H1 (cell line): ENCODE results near the gene KBTBD12. TPM values are rescaled to one million over a fixed set of nuclear protein-coding genes. Genes with fewer than 3 reads are reported as not detected.

ENCODE experiments used
- CTCF ChIA-PET: fragments of 300-600 bp; sonication (Branson Sonifier 250); formaldehyde crosslinking; loops from one replicate; lab custom pipeline; 2021; ENCODE audit not compliant: partially characterized antibody; lab: Charles Lee
- POLR2A ChIA-PET: fragments of 300-600 bp; sonication (Branson Sonifier 250); formaldehyde crosslinking; loops from one replicate; lab custom pipeline; 2021; ENCODE audit warnings: inconsistent platforms; ENCODE audit not compliant: partially characterized antibody; lab: Charles Lee
- DNase-seq, 2 experiments: peaks; one replicate each; pipeline versions ENCODE4 v3.0.0 to v3.0.0-alpha.2; 2010 to 2022; ENCODE audit warnings: low spot score in 2 of 2, low read depth in 1 of 2, mixed read lengths in 1 of 2
- FAIRE-seq: peaks from 2 replicates; lab custom pipeline; 2011; peaks lifted over from hg19 to GRCh38; lab: Jason Lieb, UNC
- H2AFZ ChIP-seq: 2 replicates; pipeline ENCODE4 v1.8.1; 2012; ENCODE audit warnings: low read length, inconsistent platforms
- H2AK5ac ChIP-seq: 2 replicates; pipeline ENCODE4 v1.6.1; 2013; ENCODE audit warnings: low read depth, low read length
- H2BK120ac ChIP-seq: replicated peaks from 2 replicates; pipeline ENCODE3; 2013; ENCODE audit warnings: low read depth, low read length, inconsistent platforms
- H2BK12ac ChIP-seq: 2 replicates; pipeline ENCODE4 v1.6.1; 2013; ENCODE audit warnings: low read depth, low read length
- H2BK15ac ChIP-seq: 2 replicates; pipeline ENCODE4 v1.6.1; 2013; ENCODE audit warnings: low read length
- H2BK20ac ChIP-seq: 2 replicates; pipeline ENCODE4 v1.6.1; 2013; ENCODE audit warnings: low read length
- H2BK5ac ChIP-seq: 2 replicates; pipeline ENCODE4 v1.6.1; 2013; ENCODE audit warnings: low read depth, low read length
- H3K14ac ChIP-seq: 2 replicates; pipeline ENCODE4 v1.6.1; 2013; ENCODE audit warnings: inconsistent platforms; ENCODE audit not compliant: insufficient read length
- H3K18ac ChIP-seq: 2 replicates; pipeline ENCODE4 v1.6.1; 2013; ENCODE audit warnings: low read length; ENCODE audit errors: extremely low read depth
- H3K23ac ChIP-seq: 2 replicates; pipeline ENCODE4 v1.6.1; 2013; ENCODE audit warnings: inconsistent platforms; ENCODE audit not compliant: insufficient read length
- H3K23me2 ChIP-seq: 2 replicates; pipeline ENCODE4 v1.6.1; 2013; ENCODE audit warnings: low read depth, low read length
- H3K27ac ChIP-seq: 2 replicates; pipeline ENCODE4 v1.6.1; 2011; ENCODE audit warnings: low read depth, low read length, inconsistent platforms
- H3K27me3 ChIP-seq, 4 experiments: replicated peaks in 1 of 4; 1 replicate in 1 of 4; 2 replicates in 3 of 4; pipeline versions ENCODE4 v1.6.1 to v1.8.1; 2011 to 2013; ENCODE audit warnings: low read length in 3 of 4, mild to moderate bottlenecking in 3 of 4, inconsistent platforms in 2 of 4, mixed read lengths in 2 of 4, moderate library complexity in 1 of 4; ENCODE audit not compliant: control insufficient read depth in 3 of 4, insufficient read depth in 3 of 4; ENCODE audit errors: extremely low read depth in 1 of 4
- H3K36me3 ChIP-seq, 4 experiments: 2 replicates each; pipeline versions ENCODE4 v1.6.1 to v1.8.1; 2011 to 2013; ENCODE audit warnings: mild to moderate bottlenecking in 4 of 4, low read length in 3 of 4, moderate library complexity in 2 of 4, control low read depth in 1 of 4, inconsistent platforms in 1 of 4; ENCODE audit not compliant: insufficient read depth in 4 of 4, control insufficient read depth in 2 of 4
- H3K4ac ChIP-seq: replicated peaks from 2 replicates; pipeline ENCODE3; 2013; ENCODE audit warnings: low read length, low read depth, mixed read lengths, inconsistent platforms; ENCODE audit not compliant: insufficient read length
- H3K4me1 ChIP-seq, 4 experiments: replicated peaks in 1 of 4; 1 replicate in 1 of 4; 2 replicates in 3 of 4; pipeline versions ENCODE4 v1.6.1 to v1.8.1; 2011 to 2013; ENCODE audit warnings: low read length in 3 of 4, inconsistent platforms in 2 of 4, mixed read lengths in 1 of 4; ENCODE audit not compliant: insufficient read depth in 4 of 4, control insufficient read depth in 3 of 4
- H3K4me2 ChIP-seq, 2 experiments: 2 replicates each; pipeline versions ENCODE4 v1.6.1 to v1.8.1; 2011 to 2013; ENCODE audit warnings: low read depth in 2 of 2, low read length in 2 of 2, control low read depth in 1 of 2, inconsistent platforms in 1 of 2, mild to moderate bottlenecking in 1 of 2; ENCODE audit not compliant: insufficient read depth in 1 of 2
- H3K4me3 ChIP-seq, 4 experiments: fragments of 200-600, 300-600 bp in 1 of 4; sonication (generic), shearing (Covaris generic), sonication (Bioruptor Twin) in 1 of 4; 2 replicates each; pipeline versions ENCODE4 v1.5.1 to v1.8.1; 2011 to 2016; ENCODE audit warnings: low read length in 4 of 4, low read depth in 3 of 4, control low read depth in 2 of 4, inconsistent platforms in 2 of 4, mild to moderate bottlenecking in 2 of 4, mixed read lengths in 1 of 4, moderate library complexity in 1 of 4; ENCODE audit not compliant: insufficient read depth in 2 of 4; ENCODE audit errors: extremely low read depth in 1 of 4
- H3K56ac ChIP-seq: replicated peaks from 2 replicates; pipeline ENCODE3; 2013; ENCODE audit warnings: low read depth, mild to moderate bottlenecking, mixed read lengths, low read length, inconsistent platforms; ENCODE audit not compliant: insufficient read length
- H3K79me1 ChIP-seq: 2 replicates; pipeline ENCODE4 v1.6.1; 2013; ENCODE audit warnings: low read depth, low read length, control low read depth
- H3K79me2 ChIP-seq, 2 experiments: 2 replicates each; pipeline versions ENCODE4 v1.6.1 to v1.8.1; 2012 to 2013; ENCODE audit warnings: low read length in 2 of 2, mild to moderate bottlenecking in 2 of 2, inconsistent platforms in 1 of 2; ENCODE audit not compliant: insufficient read depth in 2 of 2, control insufficient read depth in 1 of 2
- H3K9ac ChIP-seq, 4 experiments: replicated peaks in 1 of 4; 1 replicate in 1 of 4; 2 replicates in 3 of 4; pipeline versions ENCODE4 v1.6.1 to v1.8.1; 2011 to 2013; ENCODE audit warnings: low read depth in 3 of 4, low read length in 3 of 4, control low read depth in 2 of 4, mild to moderate bottlenecking in 2 of 4, moderate library complexity in 2 of 4, inconsistent platforms in 1 of 4; ENCODE audit errors: extremely low read depth in 1 of 4
- H3K9me3 ChIP-seq, 2 experiments: 2 replicates each; pipeline versions ENCODE4 v1.6.1 to v1.8.1; 2012 to 2013; ENCODE audit warnings: mild to moderate bottlenecking in 2 of 2, moderate library complexity in 2 of 2, control low read depth in 1 of 2, inconsistent platforms in 1 of 2, low read depth in 1 of 2, low read length in 1 of 2, mixed read lengths in 1 of 2; ENCODE audit not compliant: insufficient read depth in 2 of 2
- H4K20me1 ChIP-seq, 2 experiments: replicated peaks in 1 of 2; 2 replicates each; pipeline versions ENCODE3 to v1.8.1; 2011 to 2013; ENCODE audit warnings: inconsistent platforms in 2 of 2, low read length in 2 of 2, mild to moderate bottlenecking in 1 of 2; ENCODE audit not compliant: insufficient read depth in 2 of 2, control insufficient read depth in 1 of 2
- H4K5ac ChIP-seq: 2 replicates; pipeline ENCODE4 v1.6.1; 2013; ENCODE audit warnings: low read length, low read depth, mixed read lengths, inconsistent platforms; ENCODE audit not compliant: insufficient read length
- H4K8ac ChIP-seq: 2 replicates; pipeline ENCODE4 v1.8.0; 2013; ENCODE audit warnings: mild to moderate bottlenecking, moderate library complexity, low read length, inconsistent platforms; ENCODE audit not compliant: insufficient read depth; ENCODE audit errors: extremely low read depth
- H4K91ac ChIP-seq: replicated peaks from 2 replicates; pipeline ENCODE3; 2013; ENCODE audit warnings: low read length, mixed read lengths, inconsistent platforms; ENCODE audit not compliant: insufficient read length
- BCL11A ChIP-seq, 2 experiments: IDR thresholded peaks; one replicate each; pipeline ENCODE4 v1.6.1; 2011; ENCODE audit warnings: low read depth in 2 of 2, low read length in 2 of 2, mild to moderate bottlenecking in 2 of 2
- GTF2F1 ChIP-seq: IDR thresholded peaks from 2 replicates; pipeline ENCODE4 v1.6.1; 2012; ENCODE audit warnings: low read depth, low read length, improper control_type of control experiment, borderline replicate concordance
- ZNF274 ChIP-seq: IDR thresholded peaks from 2 replicates; pipeline ENCODE4 v1.7.0; 2012; ENCODE audit warnings: low read length, borderline replicate concordance; ENCODE audit errors: extremely low read depth
- WGBS, 2 experiments: shearing (Covaris generic) in 1 of 2; methylation state at CpG; one replicate each; pipeline versions ENCODE4 v1.1.6 to v1.1.7; 2013 to 2015; ENCODE audit warnings: low lambda C conversion rate in 2 of 2, mixed read lengths in 2 of 2, inconsistent platforms in 1 of 2, low coverage in 1 of 2, missing lambda C conversion rate in 1 of 2; ENCODE audit not compliant: insufficient replicate concordance in 2 of 2, insufficient coverage in 1 of 2, insufficient read length in 1 of 2; ENCODE audit errors: extremely low coverage in 1 of 2, missing lambda C conversion rate in 1 of 2; 5-methylcytosine and 5-hydroxymethylcytosine counted together
- polyA plus RNA-seq, 7 experiments: library from polyadenylated mRNA; depleted of rRNA in 3 of 7; stranded (reverse) in 5 of 7; unstranded in 2 of 7; fragments of >200 nt in 5 of 7; fragments of 200-250 nt in 2 of 7; gene quantifications; 1 replicate in 5 of 7; 2 replicates in 1 of 7; 4 replicates in 1 of 7; pipeline versions ENCODE4 v1.2.1 to v1.2.3, GENCODE V29; 2011 to 2013; ENCODE audit warnings: missing spikeins in 2 of 7, mixed read lengths in 2 of 7
- total RNA-seq: library from RNA; stranded (reverse); fragmentation: NEBNext Ultra II Directional; extraction: Animal tissue kit (Norgen Biotek cat#: 25700); gene quantifications from 2 replicates; pipeline ENCODE4 v1.2.1, GENCODE V29; 2021

KBTBD12 gene
- total and polyA plus RNA-seq, 2 of the 8 experiments (the other 6 are each of a cell fraction or from before 2014, with no cell fraction given), result 0.33 to 0.63 TPM

DNA sequence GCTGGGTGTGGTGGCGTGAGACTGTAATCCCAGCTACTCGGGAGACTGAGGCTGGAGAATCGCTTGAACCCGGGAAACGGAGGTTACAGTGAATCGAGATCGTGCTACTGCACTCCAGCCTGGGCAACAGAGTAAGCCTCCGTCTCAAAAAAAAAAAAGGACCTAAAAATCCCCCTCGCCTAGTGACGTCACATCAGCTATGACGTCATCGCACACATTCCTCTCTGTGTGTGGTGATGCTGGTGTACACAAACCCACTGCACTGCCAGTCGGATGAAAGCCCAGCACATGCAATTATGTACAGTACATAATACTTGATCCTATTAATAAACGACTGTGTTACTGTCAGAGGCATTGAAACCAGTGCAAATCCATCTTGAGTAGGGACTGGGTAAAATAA, 97.0 kb downstream of the KBTBD12 start:
- POLR2A ChIA-PET, result interaction anchor here (1.0 kb wide), 1 partner anchor 40 kb away, joined by 3 read pairs; the partner anchor contains the start of gene SEC61A1
- TF ChIP-seq GTF2F1 (no peak), ZNF274 (no peak), BCL11A (IDR thresholded peaks at IDR 0.05; ENCODE audit: low read depth in 2 of 2, low read length in 2 of 2) (no peak)

More for the DNA sequence above, 97.0 kb downstream of the KBTBD12 start:
- H2BK15ac ChIP-seq, result no peak overlapping the region
- H3K4ac ChIP-seq, result no peak overlapping the region
- H2AFZ ChIP-seq, result no peak overlapping the region
- no peak overlapping the region for H4K91ac ChIP-seq
- H2BK12ac ChIP-seq, result no peak overlapping the region
- H3K4me1 ChIP-seq, result peaks cover under 1 to 4% (median 2%) of the 10 kb centered on the region in 4 experiments
- no peak overlapping the region for H2BK120ac ChIP-seq
- no peak overlapping the region for H3K18ac ChIP-seq
- H3K27ac ChIP-seq, result no peak overlapping the region
- no peak overlapping the region for H2AK5ac ChIP-seq
- H3K79me2 ChIP-seq, result no peaks in the 10 kb centered on the region
- no peak overlapping the region for H3K4me3 ChIP-seq
- H2BK5ac ChIP-seq, result no peak overlapping the region
- H2BK20ac ChIP-seq, result no peak overlapping the region
- no peaks in the 10 kb centered on the region for H3K27me3 ChIP-seq
- WGBS, 2 experiments, result 86% methylated on average over 10 of the region's 14 CpGs; no CpG with 5 or more reads in 1 of the 2 experiments
- no peak overlapping the region for H3K14ac ChIP-seq
- H4K20me1 ChIP-seq, result no peaks in the 10 kb centered on the region
- CTCF ChIA-PET, result interaction anchor here (0.6 to 2.0 kb wide), 12 partner anchors 13 to 334 kb away, joined by 3 to 6 read pairs (median 4); no protein-coding TSS in a partner anchor
- no peak overlapping the region for H3K4me2 ChIP-seq
- H3K9me3 ChIP-seq, result peaks cover under 1 to 4% of the 10 kb centered on the region in 2 experiments; a peak in 3 of 4 replicates
- no peaks in the 10 kb centered on the region for H3K79me1 ChIP-seq
- no peak for FAIRE-seq
- H3K23me2 ChIP-seq, result no peaks in the 10 kb centered on the region
- no peak overlapping the region for H3K9ac ChIP-seq
- no peak for DNase-seq
- no peak overlapping the region for H3K23ac ChIP-seq
- H4K8ac ChIP-seq, result no peak overlapping the region
- no peak overlapping the region for H3K56ac ChIP-seq
- no peak overlapping the region for H4K5ac ChIP-seq
- H3K36me3 ChIP-seq, result no peaks in the 10 kb centered on the region
